HG02571 (cell line): Measurements from ENCODE around the gene EMILIN1.
"Not testable (repeated sequence)": the region's sequence is repeated elsewhere in the genome, so short reads cannot be mapped to it uniquely, and the experiment has no call there.

Source experiments
- ATAC-seq: cut with Tn5 transposase; IDR thresholded peaks from one replicate; pipeline ENCODE4 v1.9.1; 2021; ENCODE audit warnings: mild to moderate bottlenecking, moderate library complexity; ENCODE audit not compliant: unreplicated experiment

EMILIN1 gene

DNA sequence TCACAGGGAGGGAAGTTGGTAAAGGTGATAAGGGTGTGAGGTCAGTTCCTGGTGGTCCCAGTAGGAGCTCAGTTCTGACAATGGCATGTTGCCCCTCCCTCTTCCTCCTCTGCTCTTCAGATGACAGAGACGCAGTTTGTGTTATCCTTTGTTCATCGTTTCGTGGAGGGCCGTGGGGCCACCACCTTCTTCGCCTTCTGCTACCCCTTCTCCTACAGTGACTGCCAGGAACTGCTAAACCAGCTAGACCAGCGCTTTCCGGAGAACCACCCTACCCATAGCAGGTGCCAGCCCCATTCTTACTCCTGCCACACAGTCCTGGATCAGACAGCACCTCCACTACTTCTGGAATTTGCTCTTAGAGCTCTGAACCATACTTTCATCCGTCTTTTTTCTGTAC, 24.6 kb upstream of the EMILIN1 start:
- no peak for ATAC-seq

DNA sequence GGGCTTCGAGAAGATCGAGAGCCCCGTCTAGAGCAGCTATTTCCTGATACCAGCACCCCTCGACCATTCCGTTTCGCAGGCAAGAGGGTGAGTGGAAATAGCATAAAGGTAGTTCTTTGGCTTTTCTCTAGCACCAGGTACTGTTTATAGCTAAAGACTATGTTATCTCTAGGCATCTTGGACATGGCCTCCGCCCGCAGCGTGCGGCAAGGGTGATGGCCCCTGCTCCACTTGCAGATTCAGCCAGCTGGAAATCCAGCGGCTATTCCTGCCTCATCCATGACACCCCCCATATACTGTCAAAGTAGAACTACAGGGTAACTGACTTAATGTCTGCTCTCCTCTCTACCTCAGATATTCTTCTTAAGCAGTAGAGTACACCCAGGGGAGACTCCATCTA, 23.7 kb upstream of the EMILIN1 start:
- no peak for ATAC-seq

- no peak for ATAC-seq
Measured at GRCh38 chr2:27057184-27057583, 21.2 kb upstream of the EMILIN1 start.

DNA sequence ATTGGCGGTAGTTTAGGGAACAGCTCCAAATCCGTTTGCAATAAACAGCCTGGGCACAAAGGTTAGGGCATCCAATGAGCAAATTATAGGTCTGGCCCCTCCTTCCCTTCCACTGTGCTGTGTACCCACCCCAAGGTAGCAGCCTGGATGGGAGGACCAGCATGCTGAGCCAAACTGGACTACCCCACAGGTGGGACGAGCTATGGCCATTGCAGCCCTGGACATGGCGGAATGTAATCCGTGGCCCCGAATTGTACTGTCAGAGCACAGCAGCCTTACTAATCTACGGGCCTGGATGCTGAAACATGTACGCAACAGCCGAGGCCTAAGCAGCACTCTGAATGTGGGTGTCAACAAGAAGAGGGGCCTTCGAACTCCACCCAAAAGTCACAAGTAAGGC, 20.2 kb upstream of the EMILIN1 start:
- ATAC-seq = no peak

GRCh38 chr2:27059141-27059820, 19.1 kb upstream of the EMILIN1 start:
- no peak for ATAC-seq

GRCh38 chr2:27060323-27060722, 18.1 kb upstream of the EMILIN1 start:
- no peak for ATAC-seq

DNA sequence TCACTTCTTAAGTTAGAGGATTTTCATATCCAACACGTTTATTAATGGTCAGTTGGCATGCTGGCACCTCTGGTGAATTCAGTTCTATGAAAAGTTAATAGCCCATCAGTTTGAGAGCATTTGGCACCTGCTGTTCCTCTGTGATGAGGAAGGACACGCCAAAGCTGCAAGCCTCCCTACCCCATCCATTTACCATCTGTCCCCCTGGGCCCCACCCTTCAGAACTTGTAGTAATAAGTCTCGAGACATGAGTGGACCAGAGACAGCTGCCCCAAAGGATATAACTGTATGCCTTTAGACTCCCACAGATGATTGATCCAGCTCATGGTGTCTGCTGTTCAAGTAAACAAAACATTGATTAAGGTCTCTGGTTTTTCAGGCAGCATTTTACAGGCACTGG, 13.3 kb upstream of the EMILIN1 start:
- no peak for ATAC-seq

- no peak for ATAC-seq
Measured at GRCh38 chr2:27067385-27067784, 11.0 kb upstream of the EMILIN1 start.

- no peak for ATAC-seq
Measured at GRCh38 chr2:27069436-27069835, 9.0 kb upstream of the EMILIN1 start.

GRCh38 chr2:27069961-27070618, 8.3 kb upstream of the EMILIN1 start:
- no peak for ATAC-seq

DNA sequence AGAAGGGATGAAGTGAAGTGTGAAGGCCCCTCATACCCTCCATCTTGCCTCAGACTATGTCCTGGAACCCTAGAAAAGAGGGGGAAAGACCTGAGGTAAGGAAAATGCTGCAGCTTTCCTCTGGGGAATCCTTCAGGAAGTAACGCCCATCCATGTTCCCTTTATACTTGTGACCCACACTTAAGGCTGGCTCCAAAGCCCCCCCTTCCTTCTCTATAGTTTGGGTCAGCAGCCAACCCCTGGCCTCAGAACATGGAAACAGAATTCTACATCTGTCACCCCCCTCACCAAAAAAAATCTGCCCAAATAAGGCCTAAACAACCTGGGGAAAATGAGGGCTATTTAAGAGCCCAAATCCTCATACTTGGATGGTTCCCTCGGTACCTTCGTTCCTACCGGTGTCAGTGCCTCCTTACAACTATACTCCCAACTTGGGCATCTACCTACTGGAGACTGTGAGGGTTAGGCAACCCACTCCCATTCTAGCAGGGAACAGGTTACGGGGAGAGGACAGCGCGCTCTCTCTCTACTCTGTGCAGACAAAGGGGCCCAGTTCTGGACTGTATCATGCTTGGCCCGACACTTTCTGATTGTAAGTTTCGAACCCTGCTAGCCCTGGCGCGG, 7.7 kb upstream of the EMILIN1 start:
- peak; percentile 6 for ATAC-seq

GRCh38 chr2:27071277-27071989, 7.0 kb upstream of the EMILIN1 start, which contains the start of gene OST4:
OST4 (minus strand) TSS chr2:27071654.
- ATAC-seq = peak; percentile 76

DNA sequence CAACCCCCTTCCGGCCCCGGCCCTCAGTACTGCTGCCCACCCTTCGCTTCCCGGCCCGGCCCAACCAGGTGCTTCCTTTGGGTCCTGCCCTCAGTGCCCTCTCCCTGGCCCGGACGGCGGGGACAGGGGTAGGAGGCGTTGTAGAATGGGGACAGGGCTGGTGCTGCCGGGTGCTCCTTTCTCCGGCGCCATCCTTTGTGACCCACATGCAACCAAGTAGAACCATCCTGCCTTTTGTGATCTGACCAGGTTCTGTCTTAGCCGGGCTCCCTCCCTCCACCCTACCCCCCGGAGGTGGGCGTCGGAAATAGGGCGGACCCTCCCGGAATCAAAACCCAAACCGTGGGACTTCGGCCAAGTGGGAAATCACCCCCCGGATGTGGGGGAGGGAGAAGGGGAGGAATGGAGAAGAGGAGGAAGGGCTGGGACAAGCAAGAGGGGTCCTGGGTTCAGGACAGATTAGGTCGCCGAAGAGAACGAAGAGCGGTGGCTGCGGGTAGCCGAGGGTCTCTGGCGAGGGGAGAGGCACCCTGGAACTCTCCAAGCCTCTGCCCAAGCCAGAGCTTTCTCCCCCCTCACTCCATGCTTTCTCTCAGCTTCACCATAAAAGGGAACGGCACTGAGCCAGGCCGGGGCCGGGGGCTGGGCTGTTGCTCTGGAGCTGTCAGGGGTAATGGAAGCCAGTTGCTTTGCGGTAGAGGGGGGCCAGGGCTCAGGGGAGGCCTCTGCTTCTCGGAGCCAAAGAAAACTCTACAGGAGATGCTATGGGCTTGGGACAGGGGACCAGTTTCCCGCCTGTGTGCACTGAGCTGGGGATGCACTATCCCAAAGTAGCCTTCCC, 6.2 kb upstream of the EMILIN1 start:
- ATAC-seq = no peak

GRCh38 chr2:27072920-27073319, 5.5 kb upstream of the EMILIN1 start:
- ATAC-seq = no peak

DNA sequence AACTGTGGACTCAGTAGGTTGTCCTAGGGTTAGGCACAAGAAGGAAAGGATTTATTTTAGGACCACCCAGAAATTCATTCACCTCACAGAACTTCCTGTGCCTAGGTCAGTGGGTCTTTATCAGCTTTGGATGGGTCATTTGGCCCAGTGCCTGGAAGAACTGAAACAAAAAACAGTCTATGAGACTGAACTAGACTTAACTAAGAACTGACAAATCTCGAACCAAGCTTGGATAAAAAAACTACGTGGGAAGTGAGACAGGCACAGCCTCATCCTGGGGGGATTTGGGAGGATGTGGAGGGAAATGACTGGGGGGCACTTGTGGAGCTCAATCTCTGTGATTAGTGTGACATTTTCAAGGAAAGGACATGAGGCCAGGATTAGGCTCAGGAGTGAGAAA, 4.6 kb upstream of the EMILIN1 start:
- ATAC-seq = no peak

GRCh38 chr2:27074738-27075565, 3.5 kb upstream of the EMILIN1 start:
- no peak for ATAC-seq

GRCh38 chr2:27075566-27075871, 2.9 kb upstream of the EMILIN1 start:
- ATAC-seq = not testable (repeated sequence)

DNA sequence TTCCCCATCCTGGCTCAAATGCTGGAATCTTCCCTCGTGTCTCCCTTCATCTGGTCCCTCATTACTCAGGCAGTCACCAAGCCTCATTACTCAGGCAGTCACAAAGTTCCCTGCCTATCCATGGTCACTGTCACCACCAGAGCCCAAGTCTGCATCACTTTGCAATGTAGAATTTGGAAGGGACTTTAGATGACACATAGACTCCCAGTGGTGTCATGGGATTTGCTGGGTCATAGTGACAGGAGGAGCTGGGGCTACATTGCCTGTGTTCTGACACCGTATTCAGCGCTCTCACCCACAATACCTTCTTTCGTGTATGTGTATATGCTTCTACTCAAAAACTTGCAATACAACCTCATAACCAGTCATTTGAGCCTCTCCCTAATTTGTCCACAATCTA, 2.1 kb upstream of the EMILIN1 start:
- no peak for ATAC-seq

- ATAC-seq = no peak
Measured at GRCh38 chr2:27077231-27077630, 1.2 kb upstream of the EMILIN1 start.
